SK-MEL-5 (cell line): ENCODE measurements around the gene CLIP2. TPM values are rescaled to one million over a fixed set of nuclear protein-coding genes. Genes with fewer than 3 reads are reported as not detected.

Experiments
- DNase-seq: peaks from one replicate; pipeline ENCODE4 v3.0.0-alpha.2; 2016; ENCODE audit warnings: low read depth, low spot score
- in situ Hi-C: cut with HindIII; loops from 2 replicates; pipeline ENCODE4 v1.10.0; 2016; ENCODE audit warnings: low sequenced_read_pairs, high pct_unique_total_duplicates, low pct_unique_long_range_greater_than_20kb
- total RNA-seq: library from RNA; depleted of rRNA; stranded (reverse); fragments of >200 nt; shearing (Covaris generic); gene quantifications from 2 replicates; pipeline ENCODE4 v1.2.3, GENCODE V29; 2014; rRNA removed

CLIP2 gene
- total RNA-seq, 1 experiment from 2014 or later = 9.2 TPM

DNA sequence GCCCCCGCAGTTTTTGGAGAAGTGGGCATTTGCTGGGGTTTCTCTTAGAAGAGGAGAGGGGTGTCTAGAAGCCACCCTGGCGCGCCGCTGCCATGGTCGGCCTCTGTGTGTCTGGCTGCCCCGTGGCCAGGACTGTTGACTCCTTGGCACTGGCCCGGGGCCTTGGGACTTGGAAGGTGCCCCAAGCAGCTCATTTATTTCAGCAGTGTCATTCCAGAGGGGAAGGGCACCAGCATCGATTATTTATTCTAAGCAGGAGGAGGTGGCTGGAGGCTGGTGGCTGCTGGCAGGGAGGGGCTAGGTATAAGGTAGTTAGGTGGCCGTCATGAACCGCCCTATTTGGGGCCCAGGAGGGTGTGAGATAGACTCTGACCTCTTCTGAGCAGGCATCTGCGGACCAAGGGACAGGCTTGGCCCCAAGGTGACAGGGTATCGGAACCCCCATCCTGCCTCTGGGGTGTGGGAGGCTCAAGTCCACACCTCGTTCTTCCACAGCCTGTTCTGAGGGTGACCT lies 166.1 kb downstream of the CLIP2 start:
- no peak for DNase-seq
- in situ Hi-C loops = no loop called here

Other genes with a start within 250 kb of the CLIP2 start
- 26.4 and 28.8 TPM in 2 replicates for gene LIMK1, start 205.6 kb upstream of the CLIP2 start, total RNA-seq
- 326 and 351 TPM in 2 replicates for gene EIF4H, start 115.1 kb upstream of the CLIP2 start, total RNA-seq
- 0.48 and 1.3 TPM in 2 replicates for gene LAT2, start 79.4 kb upstream of the CLIP2 start, total RNA-seq
- gene RFC2, start 35.0 kb upstream of the CLIP2 start, total RNA-seq = 51.0 and 55.7 TPM in 2 replicates
- 2.6 and 3.8 TPM in 2 replicates for gene GTF2IRD1, start 164.5 kb downstream of the CLIP2 start, total RNA-seq